ENCODE measurements around the gene MT1M. TPM values are rescaled to one million over a fixed set of nuclear protein-coding genes. Genes with fewer than 3 reads are reported as not detected.

Gene MT1M
- total and polyA plus RNA-seq, 10 of the 15 experiments (the other 5 are each of a cell fraction or from before 2014, with no cell fraction given): not detected

DNA sequence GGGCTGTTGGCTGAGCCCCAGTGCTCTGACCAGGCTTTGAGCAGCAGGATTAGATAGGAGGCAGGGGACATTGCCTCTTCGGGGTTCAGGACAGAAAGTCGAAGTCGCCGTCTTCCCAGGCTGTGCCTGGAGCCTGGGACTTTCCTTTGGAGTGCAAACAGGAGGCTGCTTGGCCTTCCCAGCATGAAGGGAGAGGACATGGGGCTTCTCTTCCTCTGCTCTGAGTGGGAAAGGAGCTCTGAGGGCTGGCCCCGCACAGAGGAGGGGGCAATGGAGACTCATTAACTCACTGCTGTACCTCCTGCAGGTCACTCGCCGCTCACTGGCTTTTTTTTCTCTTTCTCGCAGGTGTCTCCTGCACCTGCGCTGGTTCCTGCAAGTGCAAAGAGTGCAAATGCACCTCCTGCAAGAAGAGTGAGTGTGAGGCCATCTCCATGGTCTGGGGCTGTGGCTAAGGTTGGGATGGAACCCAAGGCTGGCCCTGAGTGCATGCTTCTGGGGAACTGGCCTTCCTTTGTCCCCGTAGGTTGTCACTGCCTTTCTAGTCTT, 25.9 kb downstream of the MT1M start:
- SMC1A ChIA-PET (ENCODE audit: uncharacterized antibody, unreplicated experiment): no interaction called here
- no TSS peak for BruUV-seq (replicated peaks)
- peak overlapping the region; percentile 72; the same call in 1 of the 2 replicates for H3K4me2 ChIP-seq (ENCODE audit: control insufficient read depth, insufficient read depth)
- no peak overlapping the region for H3K9ac ChIP-seq (ENCODE audit: control insufficient read depth, insufficient read depth, low read length)
- H4K20me1 ChIP-seq (ENCODE audit: control insufficient read depth, insufficient read depth): no peaks in the 10 kb centered on the region
- H3K79me2 ChIP-seq (ENCODE audit: control insufficient read depth, insufficient read depth, low read length): no peaks in the 10 kb centered on the region
- CTCF ChIA-PET: no interaction called here
- FAIRE-seq (no peak), DNase-seq (ENCODE audit: low read depth, low spot score) (no peak), ATAC-seq (no peak)
- no peaks in the 10 kb centered on the region for H3K4me1 ChIP-seq (ENCODE audit: control insufficient read depth, insufficient read depth, low read length)
- POLR2A ChIA-PET: no interaction called here
- 44% methylated on average over 10 of the region's 10 CpGs for WGBS (ENCODE audit: insufficient coverage, insufficient replicate concordance, low lambda C conversion rate, missing lambda C conversion rate)
- peaks cover 12 to 14% of the 10 kb centered on the region in 2 experiments for H3K27me3 ChIP-seq (replicated peaks in 1 of 2; ENCODE audit: control insufficient read depth in 2 of 2, insufficient read depth in 2 of 2, low read length in 1 of 2)
- RAD21 ChIA-PET (ENCODE audit: unreplicated experiment): no interaction called here
- H3K9me3 ChIP-seq (replicated peaks; ENCODE audit: control insufficient read depth, insufficient read depth, low read length): no peaks in the 10 kb centered on the region
- intact Hi-C loops (cut with micrococcal nuclease; ENCODE audit: unreplicated experiment) (no loop called here), in situ Hi-C loops (cut with MboI) (no loop called here)
- H3K4me3 ChIP-seq: 0 out of 2 replicates have a peak overlapping the region, but pooled peaks have one; percentile 52
- TF ChIP-seq SIN3A (IDR thresholded peaks at IDR 0.05; ENCODE audit: low read depth, low read length) (no peak), RCOR1 (conservative IDR thresholded peaks at IDR 0.05; ENCODE audit: low read depth, low read length) (no peak), HDGF (IDR thresholded peaks at IDR 0.05) (no peak), FOXM1 (IDR thresholded peaks at IDR 0.05; ENCODE audit: low read depth, low read length) (no peak), SMAD5 (IDR thresholded peaks at IDR 0.05; ENCODE audit: low read depth) (no peak), RBBP5 (conservative IDR thresholded peaks at IDR 0.05) (no peak), CBX5 (IDR thresholded peaks at IDR 0.05; ENCODE audit: low read depth) (no peak)
- TF ChIP-seq, protein P1, sequence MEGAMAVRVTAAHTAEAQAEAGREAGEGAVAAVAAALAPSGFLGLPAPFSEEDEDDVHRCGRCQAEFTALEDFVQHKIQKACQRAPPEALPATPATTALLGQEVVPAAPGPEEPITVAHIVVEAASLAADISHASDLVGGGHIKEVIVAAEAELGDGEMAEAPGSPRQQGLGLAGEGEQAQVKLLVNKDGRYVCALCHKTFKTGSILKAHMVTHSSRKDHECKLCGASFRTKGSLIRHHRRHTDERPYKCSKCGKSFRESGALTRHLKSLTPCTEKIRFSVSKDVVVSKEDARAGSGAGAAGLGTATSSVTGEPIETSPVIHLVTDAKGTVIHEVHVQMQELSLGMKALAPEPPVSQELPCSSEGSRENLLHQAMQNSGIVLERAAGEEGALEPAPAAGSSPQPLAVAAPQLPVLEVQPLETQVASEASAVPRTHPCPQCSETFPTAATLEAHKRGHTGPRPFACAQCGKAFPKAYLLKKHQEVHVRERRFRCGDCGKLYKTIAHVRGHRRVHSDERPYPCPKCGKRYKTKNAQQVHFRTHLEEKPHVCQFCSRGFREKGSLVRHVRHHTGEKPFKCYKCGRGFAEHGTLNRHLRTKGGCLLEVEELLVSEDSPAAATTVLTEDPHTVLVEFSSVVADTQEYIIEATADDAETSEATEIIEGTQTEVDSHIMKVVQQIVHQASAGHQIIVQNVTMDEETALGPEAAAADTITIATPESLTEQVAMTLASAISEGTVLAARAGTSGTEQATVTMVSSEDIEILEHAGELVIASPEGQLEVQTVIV (IDR thresholded peaks at IDR 0.05; ENCODE audit: borderline replicate concordance, partially characterized antibody): no peak
- no peaks in the 10 kb centered on the region for H3K36me3 ChIP-seq (ENCODE audit: control insufficient read depth in 2 of 2, insufficient read depth in 2 of 2, low read length in 1 of 2)
- peak overlapping the region; percentile 75; the same call in 1 of the 2 replicates for H2AFZ ChIP-seq (ENCODE audit: control insufficient read depth, low read depth, low read length)
- H3K27ac ChIP-seq (ENCODE audit: control insufficient read depth, insufficient read depth): no peak overlapping the region
